Mesothelial cell of epicardium (in vitro differentiated cells): ENCODE data around the gene LRRC3. TPM values are rescaled to one million over a fixed set of nuclear protein-coding genes. Genes with fewer than 3 reads are reported as not detected.

ENCODE experiments used
- DNase-seq, 2 experiments: peaks; one replicate each; pipeline ENCODE4 v3.0.0; 2021; ENCODE audit warnings: low spot score in 2 of 2; ENCODE audit not compliant: unreplicated experiment in 2 of 2
- H3K27ac Mint-ChIP-seq: 2 replicates; pipeline ENCODE4 v1.8.0; 2021; ENCODE audit warnings: mixed read lengths
- H3K27me3 Mint-ChIP-seq: 2 replicates; pipeline ENCODE4 v1.8.0; 2021; ENCODE audit warnings: low read depth, mixed read lengths
- H3K36me3 Mint-ChIP-seq: 2 replicates; pipeline ENCODE4 v1.8.0; 2021; ENCODE audit warnings: mixed read lengths
- H3K4me1 Mint-ChIP-seq: 2 replicates; pipeline ENCODE4 v1.8.0; 2021; ENCODE audit warnings: mixed read lengths
- H3K4me3 Mint-ChIP-seq: 2 replicates; pipeline ENCODE4 v1.8.0; 2021; ENCODE audit warnings: mild to moderate bottlenecking, moderate library complexity, mixed read lengths
- H3K9me3 Mint-ChIP-seq: 2 replicates; pipeline ENCODE4 v1.8.0; 2021; ENCODE audit warnings: mixed read lengths
- CTCF ChIP-seq: fragments of 200-600 bp; sonication (generic); IDR thresholded peaks from one replicate; pipeline ENCODE4 v1.5.0; 2021; ENCODE audit warnings: antibody characterized with exemption; ENCODE audit not compliant: unreplicated experiment
- total RNA-seq: library from RNA; stranded (reverse); gene quantifications from 3 replicates; pipeline ENCODE4 v1.2.1, GENCODE V29; 2021

LRRC3 gene
- total RNA-seq, 1 donor from 2014 or later = 11.8 TPM

- H3K9me3 Mint-ChIP-seq = peaks cover 19% of the 10 kb centered on the region
- H3K36me3 Mint-ChIP-seq = peaks cover 2% of the 10 kb centered on the region
- DNase-seq = no peak
- peaks cover 10% of the 10 kb centered on the region for H3K27me3 Mint-ChIP-seq
- H3K4me1 Mint-ChIP-seq = no peaks in the 10 kb centered on the region
- no peak overlapping the region for H3K27ac Mint-ChIP-seq
- no peak for TF ChIP-seq CTCF
- H3K4me3 Mint-ChIP-seq = peak overlapping the region; percentile 77
Observed at GRCh38 chr21:44455524-44456213, 359 bp downstream of the LRRC3 start.

GRCh38 chr21:44456214-44456914 lies 1.1 kb downstream of the LRRC3 start:
- Mint-ChIP-seq H3K9me3 (peaks cover 19% of the 10 kb centered on the region), H3K4me1 (no peaks in the 10 kb centered on the region), H3K27me3 (peaks cover 6% of the 10 kb centered on the region), H3K27ac (no peak overlapping the region), H3K36me3 (peaks cover 2% of the 10 kb centered on the region), H3K4me3 (peak overlapping the region; percentile 77)
- DNase-seq = no peak
- no peak for TF ChIP-seq CTCF

GRCh38 chr21:44456915-44457736 lies 1.8 kb downstream of the LRRC3 start:
- Mint-ChIP-seq H3K4me1 (no peaks in the 10 kb centered on the region), H3K9me3 (peaks cover 18% of the 10 kb centered on the region), H3K27ac (no peak overlapping the region), H3K36me3 (peaks cover 2% of the 10 kb centered on the region), H3K27me3 (peaks cover 2% of the 10 kb centered on the region), H3K4me3 (peak overlapping the region; percentile 77)
- TF ChIP-seq CTCF = no peak
- no peak for DNase-seq

GRCh38 chr21:44458971-44459711 lies 3.8 kb downstream of the LRRC3 start:
- Mint-ChIP-seq H3K27ac (no peak overlapping the region), H3K36me3 (peaks cover 2% of the 10 kb centered on the region), H3K4me3 (no peak overlapping the region), H3K4me1 (no peaks in the 10 kb centered on the region), H3K9me3 (peaks cover 4% of the 10 kb centered on the region), H3K27me3 (no peaks in the 10 kb centered on the region)
- no peak for DNase-seq
- no peak for TF ChIP-seq CTCF

GRCh38 chr21:44459712-44460440 lies 4.6 kb downstream of the LRRC3 start:
- no peak for DNase-seq
- H3K27ac Mint-ChIP-seq = no peak overlapping the region
- H3K9me3 Mint-ChIP-seq = no peaks in the 10 kb centered on the region
- H3K4me3 Mint-ChIP-seq = no peak overlapping the region
- no peaks in the 10 kb centered on the region for H3K4me1 Mint-ChIP-seq
- peaks cover 2% of the 10 kb centered on the region for H3K36me3 Mint-ChIP-seq
- no peaks in the 10 kb centered on the region for H3K27me3 Mint-ChIP-seq
- TF ChIP-seq CTCF = no peak
